ENCODE data around the gene CENPL. TPM values are rescaled to one million over a fixed set of nuclear protein-coding genes. Genes with fewer than 3 reads are reported as not detected.
A peak's percentile ranks its signal among the peaks of the same experiment; 100 is the strongest.

CENPL gene
- total RNA-seq (ENCODE audit: low replicate concordance), result 6.5 and 27.5 TPM in 2 replicates

GRCh38 chr1:173824315-173825081 lies at the start of gene CENPL, which contains the start of gene DARS2:
Gene CENPL (minus strand): TSS chr1:173824883. CDS start chr1:173811299, 13,584 bp downstream.
Gene DARS2 (plus strand): TSS chr1:173824673. CDS start chr1:173825230, 557 bp downstream.
- peak; percentile 99 for DNase-seq (ENCODE audit: low read depth)
- TF ChIP-seq, protein P1, sequence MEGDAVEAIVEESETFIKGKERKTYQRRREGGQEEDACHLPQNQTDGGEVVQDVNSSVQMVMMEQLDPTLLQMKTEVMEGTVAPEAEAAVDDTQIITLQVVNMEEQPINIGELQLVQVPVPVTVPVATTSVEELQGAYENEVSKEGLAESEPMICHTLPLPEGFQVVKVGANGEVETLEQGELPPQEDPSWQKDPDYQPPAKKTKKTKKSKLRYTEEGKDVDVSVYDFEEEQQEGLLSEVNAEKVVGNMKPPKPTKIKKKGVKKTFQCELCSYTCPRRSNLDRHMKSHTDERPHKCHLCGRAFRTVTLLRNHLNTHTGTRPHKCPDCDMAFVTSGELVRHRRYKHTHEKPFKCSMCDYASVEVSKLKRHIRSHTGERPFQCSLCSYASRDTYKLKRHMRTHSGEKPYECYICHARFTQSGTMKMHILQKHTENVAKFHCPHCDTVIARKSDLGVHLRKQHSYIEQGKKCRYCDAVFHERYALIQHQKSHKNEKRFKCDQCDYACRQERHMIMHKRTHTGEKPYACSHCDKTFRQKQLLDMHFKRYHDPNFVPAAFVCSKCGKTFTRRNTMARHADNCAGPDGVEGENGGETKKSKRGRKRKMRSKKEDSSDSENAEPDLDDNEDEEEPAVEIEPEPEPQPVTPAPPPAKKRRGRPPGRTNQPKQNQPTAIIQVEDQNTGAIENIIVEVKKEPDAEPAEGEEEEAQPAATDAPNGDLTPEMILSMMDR (IDR thresholded peaks at IDR 0.05; ENCODE audit: insufficient read depth, low read length), result no peak
- peak within 1 kb of the TSS; percentile 95 for H3K4me3 ChIP-seq (ENCODE audit: low read depth, low read length)

DNA sequence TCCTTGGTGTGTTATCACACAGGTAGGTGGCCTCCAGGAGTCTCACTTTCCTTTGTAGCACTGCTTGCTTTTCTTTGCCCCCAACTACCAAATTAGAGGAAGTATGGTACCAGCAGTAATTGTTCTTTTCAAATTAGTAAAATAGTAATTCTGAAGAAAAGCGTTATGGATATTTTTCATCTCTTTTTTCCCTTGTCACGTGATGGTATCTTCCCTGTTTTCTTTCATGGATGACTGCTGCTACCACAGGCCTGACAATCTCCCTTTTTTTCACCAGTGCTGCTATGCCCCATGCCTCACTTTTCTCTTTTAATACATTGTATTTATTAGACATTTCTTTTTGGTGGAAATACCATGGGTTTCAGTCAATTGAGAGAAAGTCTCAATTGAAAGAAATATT lies 46.8 kb upstream of the CENPL start:
- TF ChIP-seq, protein P1 (IDR thresholded peaks at IDR 0.05; ENCODE audit: insufficient read depth, low read length), result no peak
- no peak overlapping the region for H3K4me3 ChIP-seq (ENCODE audit: low read depth, low read length)
- no peak for DNase-seq (ENCODE audit: low read depth)

DNA sequence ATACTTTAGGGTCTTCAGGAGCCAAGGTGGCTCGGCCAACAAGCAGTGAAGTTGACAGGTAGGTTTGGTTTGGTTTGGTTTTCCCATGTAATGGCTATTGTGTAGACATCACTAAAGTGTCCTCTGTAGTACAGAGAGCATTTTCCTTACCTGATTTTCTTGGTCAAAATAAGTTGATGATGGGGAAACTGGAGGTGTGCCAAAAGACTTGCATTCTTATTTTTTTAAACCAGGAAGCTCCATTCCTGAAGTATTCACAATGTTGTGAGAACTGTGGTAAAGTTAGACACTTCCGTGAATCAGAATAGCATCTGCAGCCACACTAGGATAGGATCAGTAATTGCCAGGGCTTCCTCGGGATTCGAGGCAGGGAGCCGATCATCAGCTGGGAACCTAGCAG lies 46.4 kb upstream of the CENPL start:
- DNase-seq (ENCODE audit: low read depth), result no peak
- TF ChIP-seq, protein P1 (IDR thresholded peaks at IDR 0.05; ENCODE audit: insufficient read depth, low read length), result no peak
- no peak overlapping the region for H3K4me3 ChIP-seq (ENCODE audit: low read depth, low read length)

GRCh38 chr1:173870252-173871075 lies 45.8 kb upstream of the CENPL start:
- no peak for DNase-seq (ENCODE audit: low read depth)
- H3K4me3 ChIP-seq (ENCODE audit: low read depth, low read length), result no peak overlapping the region
- TF ChIP-seq, protein P1 (IDR thresholded peaks at IDR 0.05; ENCODE audit: insufficient read depth, low read length), result no peak

DNA sequence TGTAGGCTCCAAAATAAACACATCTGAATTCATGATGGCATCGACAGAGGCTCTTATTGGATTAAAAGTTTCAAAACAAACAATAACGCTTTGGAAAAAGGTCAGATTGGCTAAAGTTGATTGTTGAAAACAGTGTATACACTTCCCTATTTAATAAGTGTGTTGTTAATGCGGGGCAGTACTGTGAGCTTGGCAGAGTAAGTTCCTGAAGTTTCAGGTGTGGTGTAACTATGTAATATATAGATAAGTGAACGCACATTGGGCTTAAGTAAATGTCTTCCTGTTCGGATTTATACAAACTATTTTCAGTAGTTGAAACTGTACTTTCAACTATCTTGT lies 44.3 kb upstream of the CENPL start:
- peak overlapping the region; percentile 93 for H3K4me3 ChIP-seq (ENCODE audit: low read depth, low read length)
- no peak for DNase-seq (ENCODE audit: low read depth)
- TF ChIP-seq, protein P1 (IDR thresholded peaks at IDR 0.05; ENCODE audit: insufficient read depth, low read length), result no peak

DNA sequence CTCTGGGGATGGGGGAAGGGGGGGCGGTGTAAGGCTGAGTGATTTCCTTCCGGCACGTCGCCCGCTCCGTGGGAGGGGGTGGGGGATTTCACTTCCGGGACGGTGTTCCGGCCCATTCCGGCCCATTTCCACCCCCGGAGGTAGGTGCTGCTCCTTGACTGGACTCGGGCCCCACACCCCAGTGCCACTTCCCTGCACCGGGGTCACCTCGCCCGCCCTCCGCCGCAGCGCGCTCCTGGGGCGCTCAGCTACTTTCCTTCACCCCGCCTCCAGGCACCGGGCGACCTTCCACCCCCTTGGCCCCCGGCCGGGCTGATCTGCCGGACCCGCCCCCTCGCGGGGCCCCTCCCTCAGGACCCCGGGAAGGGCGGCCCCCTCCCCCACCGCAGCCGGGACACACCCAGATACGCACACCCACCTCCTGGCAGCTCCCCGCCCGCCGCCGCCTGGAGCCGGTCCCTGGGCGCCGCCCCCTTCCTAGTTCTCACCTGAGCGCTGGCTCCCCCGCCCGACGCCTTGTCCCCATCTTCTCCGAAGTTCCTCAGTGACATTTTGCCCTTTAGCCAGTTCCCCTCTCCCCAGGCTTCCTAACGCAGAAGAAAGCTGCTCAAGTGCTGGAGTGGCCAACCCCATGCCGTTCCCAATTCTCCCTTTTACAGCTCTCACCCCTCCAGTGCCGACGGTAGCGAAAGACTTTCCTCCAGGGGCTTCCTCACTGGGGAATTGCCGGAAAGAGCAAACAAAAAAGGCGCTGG lies 43.8 kb upstream of the CENPL start, which contains the start of gene ZBTB37:
Gene ZBTB37, plus strand, starts transcription at position 115 of the 755 bp plus-strand sequence. CDS start 1,846 bp downstream, outside the sequence.
- DNase-seq (ENCODE audit: low read depth), result no peak

More for the DNA sequence above, 43.8 kb upstream of the CENPL start, which contains the start of gene ZBTB37:
- H3K4me3 ChIP-seq (ENCODE audit: low read depth, low read length), result peak within 1 kb of the TSS; percentile 97
- TF ChIP-seq, protein P1 (IDR thresholded peaks at IDR 0.05; ENCODE audit: insufficient read depth, low read length), result no peak
